ENCODE results near the gene CASP14.

DNA sequence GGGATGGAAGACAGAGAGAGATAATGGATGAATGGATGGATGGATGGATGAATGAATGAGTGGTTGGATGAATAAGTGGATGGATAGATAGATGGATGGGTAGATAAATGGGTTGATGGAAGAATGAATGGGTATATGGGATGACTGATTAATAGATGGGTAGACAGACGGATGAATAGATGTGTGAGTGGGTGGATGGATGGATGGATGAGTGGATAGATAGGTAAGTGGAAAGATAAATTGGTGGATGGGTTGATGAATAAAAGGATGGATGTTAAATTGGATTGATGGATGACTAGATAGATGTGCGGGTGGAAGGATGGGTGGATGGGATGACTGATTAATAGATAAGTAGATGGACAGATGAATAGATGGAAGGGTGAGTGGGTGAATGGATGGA is 1.4 kb downstream of the CASP14 start:
- TF ChIP-seq GLIS3 (CRISPR knock-in tag; IDR thresholded peaks at IDR 0.05) = no peak
- TF ChIP-seq, protein P1, sequence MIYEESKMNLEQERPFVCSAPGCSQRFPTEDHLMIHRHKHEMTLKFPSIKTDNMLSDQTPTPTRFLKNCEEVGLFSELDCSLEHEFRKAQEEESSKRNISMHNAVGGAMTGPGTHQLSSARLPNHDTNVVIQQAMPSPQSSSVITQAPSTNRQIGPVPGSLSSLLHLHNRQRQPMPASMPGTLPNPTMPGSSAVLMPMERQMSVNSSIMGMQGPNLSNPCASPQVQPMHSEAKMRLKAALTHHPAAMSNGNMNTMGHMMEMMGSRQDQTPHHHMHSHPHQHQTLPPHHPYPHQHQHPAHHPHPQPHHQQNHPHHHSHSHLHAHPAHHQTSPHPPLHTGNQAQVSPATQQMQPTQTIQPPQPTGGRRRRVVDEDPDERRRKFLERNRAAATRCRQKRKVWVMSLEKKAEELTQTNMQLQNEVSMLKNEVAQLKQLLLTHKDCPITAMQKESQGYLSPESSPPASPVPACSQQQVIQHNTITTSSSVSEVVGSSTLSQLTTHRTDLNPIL (CRISPR knock-in tag; IDR thresholded peaks at IDR 0.05; ENCODE audit: low read depth) = no peak
- no peak for TF ChIP-seq ARNTL (CRISPR knock-in tag; IDR thresholded peaks at IDR 0.05; ENCODE audit: borderline replicate concordance, low read depth)
- TF ChIP-seq ZFP30 (CRISPR knock-in tag; IDR thresholded peaks at IDR 0.05) = no peak
- no peak for TF ChIP-seq TCF4 (CRISPR knock-in tag; IDR thresholded peaks at IDR 0.05; ENCODE audit: borderline replicate concordance)
- no peak for TF ChIP-seq TOX (CRISPR knock-in tag; IDR thresholded peaks at IDR 0.05; ENCODE audit: borderline replicate concordance)
- TF ChIP-seq, protein P2, sequence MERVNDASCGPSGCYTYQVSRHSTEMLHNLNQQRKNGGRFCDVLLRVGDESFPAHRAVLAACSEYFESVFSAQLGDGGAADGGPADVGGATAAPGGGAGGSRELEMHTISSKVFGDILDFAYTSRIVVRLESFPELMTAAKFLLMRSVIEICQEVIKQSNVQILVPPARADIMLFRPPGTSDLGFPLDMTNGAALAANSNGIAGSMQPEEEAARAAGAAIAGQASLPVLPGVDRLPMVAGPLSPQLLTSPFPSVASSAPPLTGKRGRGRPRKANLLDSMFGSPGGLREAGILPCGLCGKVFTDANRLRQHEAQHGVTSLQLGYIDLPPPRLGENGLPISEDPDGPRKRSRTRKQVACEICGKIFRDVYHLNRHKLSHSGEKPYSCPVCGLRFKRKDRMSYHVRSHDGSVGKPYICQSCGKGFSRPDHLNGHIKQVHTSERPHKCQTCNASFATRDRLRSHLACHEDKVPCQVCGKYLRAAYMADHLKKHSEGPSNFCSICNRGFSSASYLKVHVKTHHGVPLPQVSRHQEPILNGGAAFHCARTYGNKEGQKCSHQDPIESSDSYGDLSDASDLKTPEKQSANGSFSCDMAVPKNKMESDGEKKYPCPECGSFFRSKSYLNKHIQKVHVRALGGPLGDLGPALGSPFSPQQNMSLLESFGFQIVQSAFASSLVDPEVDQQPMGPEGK (CRISPR knock-in tag; IDR thresholded peaks at IDR 0.05; ENCODE audit: borderline replicate concordance) = no peak

All from SK-N-SH treated with all-trans-retinoic acid at 6 μM for 48 hours (cell line).